Fibroblast of the aortic adventitia (primary cell): ENCODE results near the gene BACE1-AS. TPM values are rescaled to one million over a fixed set of nuclear protein-coding genes. Genes with fewer than 3 reads are reported as not detected.
"Not testable (repeated sequence)": the region's sequence is repeated elsewhere in the genome, so short reads cannot be mapped to it uniquely, and the experiment has no call there.

Experiments
- DNase-seq: peaks from one replicate; pipeline ENCODE4 v3.0.0-alpha.2; 2010; ENCODE audit warnings: low read depth
- H3K4me3 ChIP-seq: 2 replicates; pipeline ENCODE4 v1.5.1; 2011; ENCODE audit warnings: low read depth, mild to moderate bottlenecking, control low read depth, low read length, moderate library complexity
- CTCF ChIP-seq: IDR thresholded peaks from 2 replicates; pipeline ENCODE4 v1.5.1; 2011; ENCODE audit warnings: mild to moderate bottlenecking, low read length, control low read depth, inconsistent platforms; ENCODE audit not compliant: insufficient read depth
- total RNA-seq: library from RNA; depleted of rRNA; stranded (reverse); fragments of >200 nt; gene quantifications from 2 replicates; pipeline ENCODE4 v1.2.3, GENCODE V29; 2012; ENCODE audit warnings: low replicate concordance

Gene BACE1-AS
- total RNA-seq, 1 donor: 8.5 TPM

- DNase-seq: peak; percentile 74
- no peak overlapping the region for H3K4me3 ChIP-seq
- no peak for TF ChIP-seq CTCF
Measured at GRCh38 chr11:117319214-117319840, 28.2 kb downstream of the BACE1-AS start.

- not testable (repeated sequence) for DNase-seq
- H3K4me3 ChIP-seq: peak overlapping the region; percentile 83
Measured at GRCh38 chr11:117327255-117327566, 36.1 kb downstream of the BACE1-AS start.

- peak; percentile 97 for DNase-seq
- TF ChIP-seq CTCF: no peak
- H3K4me3 ChIP-seq: peak within 1 kb of the TSS; percentile 83
Measured at GRCh38 chr11:117327567-117328374, 36.6 kb downstream of the BACE1-AS start, which contains the start of gene CEP164. Gene CEP164, plus strand, starts transcription at chr11:117327854. Its CDS starts 10,733 bp downstream, at chr11:117338587.

- H3K4me3 ChIP-seq: peak overlapping the region; percentile 83
- DNase-seq: peak; percentile 74
- TF ChIP-seq CTCF: no peak
Measured at GRCh38 chr11:117328375-117329010, 37.3 kb downstream of the BACE1-AS start.

GRCh38 chr11:117332843-117333242 lies 41.7 kb downstream of the BACE1-AS start:
- TF ChIP-seq CTCF: no peak
- DNase-seq: no peak
- H3K4me3 ChIP-seq: no peak overlapping the region

GRCh38 chr11:117333917-117334316 lies 42.8 kb downstream of the BACE1-AS start:
- H3K4me3 ChIP-seq: no peak overlapping the region
- TF ChIP-seq CTCF: no peak
- no peak for DNase-seq

GRCh38 chr11:117334896-117335295 lies 43.8 kb downstream of the BACE1-AS start:
- TF ChIP-seq CTCF: no peak
- H3K4me3 ChIP-seq: no peak overlapping the region
- DNase-seq: no peak
